BE2C (cell line): Measurements from ENCODE around the gene SOX9.

ENCODE experiments used
- DNase-seq: peaks from one replicate; pipeline ENCODE4 v3.0.0-alpha.2; 2020
- H3K27me3 ChIP-seq: fragments of 250-450 bp; sonication (Bioruptor Pico); 2 replicates; pipeline ENCODE4 v1.5.1; 2020; ENCODE audit warnings: mild to moderate bottlenecking
- H3K36me3 ChIP-seq: fragments of 250-450 bp; sonication (Bioruptor Pico); 2 replicates; pipeline ENCODE4 v1.5.1; 2020; ENCODE audit warnings: mild to moderate bottlenecking
- H3K4me1 ChIP-seq: fragments of 250-450 bp; sonication (Bioruptor Pico); 2 replicates; pipeline ENCODE4 v1.5.1; 2020
- H3K4me3 ChIP-seq: 2 replicates; pipeline ENCODE4 v1.5.1; 2011; ENCODE audit warnings: low read depth, low read length
- H3K9me3 ChIP-seq: fragments of 250-450 bp; sonication (Bioruptor Pico); 2 replicates; pipeline ENCODE4 v1.5.1; 2020
- CTCF ChIP-seq: IDR thresholded peaks from 2 replicates; pipeline ENCODE4 v1.5.1; 2012; ENCODE audit warnings: mild to moderate bottlenecking, low read depth, low read length

SOX9 gene

GRCh38 chr17:72123530-72124437 lies 3.0 kb downstream of the SOX9 start:
- Histone ChIP-seq H3K9me3 (no peaks in the 10 kb centered on the region), H3K27me3 (peaks cover 10% of the 10 kb centered on the region), H3K4me3 (no peak overlapping the region), H3K36me3 (peaks cover 14% of the 10 kb centered on the region), H3K4me1 (peaks cover 17% of the 10 kb centered on the region)
- no peak for DNase-seq
- TF ChIP-seq CTCF, result no peak

GRCh38 chr17:72124438-72124775 lies 3.6 kb downstream of the SOX9 start:
- Histone ChIP-seq H3K27me3 (peaks cover 6% of the 10 kb centered on the region), H3K4me3 (no peak overlapping the region), H3K36me3 (peaks cover 14% of the 10 kb centered on the region), H3K9me3 (no peaks in the 10 kb centered on the region), H3K4me1 (peaks cover 17% of the 10 kb centered on the region)
- DNase-seq, result no peak
- no peak for TF ChIP-seq CTCF

GRCh38 chr17:72125226-72125651 lies 4.4 kb downstream of the SOX9 start:
- Histone ChIP-seq H3K9me3 (no peaks in the 10 kb centered on the region), H3K4me3 (no peak overlapping the region), H3K4me1 (peaks cover 17% of the 10 kb centered on the region), H3K36me3 (peaks cover 14% of the 10 kb centered on the region), H3K27me3 (no peaks in the 10 kb centered on the region)
- no peak for DNase-seq
- no peak for TF ChIP-seq CTCF

- Histone ChIP-seq H3K4me1 (peaks cover 17% of the 10 kb centered on the region), H3K4me3 (no peak overlapping the region), H3K36me3 (peaks cover 14% of the 10 kb centered on the region), H3K27me3 (no peaks in the 10 kb centered on the region), H3K9me3 (no peaks in the 10 kb centered on the region)
- no peak for TF ChIP-seq CTCF
- DNase-seq, result no peak
Measured at GRCh38 chr17:72125742-72126141, 4.9 kb downstream of the SOX9 start.

GRCh38 chr17:72126575-72127486 lies 6.0 kb downstream of the SOX9 start:
- peaks cover 17% of the 10 kb centered on the region for H3K4me1 ChIP-seq
- TF ChIP-seq CTCF, result peak; percentile 17; the same call in 1 of the 2 replicates
- H3K9me3 ChIP-seq, result no peaks in the 10 kb centered on the region
- no peaks in the 10 kb centered on the region for H3K27me3 ChIP-seq
- H3K4me3 ChIP-seq, result no peak overlapping the region
- H3K36me3 ChIP-seq, result peaks cover 14% of the 10 kb centered on the region
- peak; percentile 52 for DNase-seq

- TF ChIP-seq CTCF, result no peak
- Histone ChIP-seq H3K4me3 (no peak overlapping the region), H3K9me3 (no peaks in the 10 kb centered on the region), H3K27me3 (no peaks in the 10 kb centered on the region), H3K4me1 (peaks cover 17% of the 10 kb centered on the region), H3K36me3 (peaks cover 10% of the 10 kb centered on the region)
- DNase-seq, result no peak
Measured at GRCh38 chr17:72128039-72128438, 7.2 kb downstream of the SOX9 start.
